Jurkat, Clone E6-1 (cell line): ENCODE results near the gene PRRG1.
"Not testable (repeated sequence)": the region's sequence is repeated elsewhere in the genome, so short reads cannot be mapped to it uniquely, and the experiment has no call there.

Experiments used
- DNase-seq: peaks from one replicate; pipeline ENCODE4 v3.0.0-alpha.2; 2011; ENCODE audit warnings: low read depth, low spot score
- H3K4me3 ChIP-seq: 2 replicates; pipeline ENCODE4 v1.5.1; 2011; ENCODE audit warnings: mild to moderate bottlenecking, low read length, control low read depth, moderate library complexity

PRRG1 gene

GRCh38 chrX:37370499-37371141 is 21.5 kb downstream of the PRRG1 start:
- H3K4me3 ChIP-seq: no peak overlapping the region
- no peak for DNase-seq

- no peak overlapping the region for H3K4me3 ChIP-seq
- no peak for DNase-seq
Measured at GRCh38 chrX:37371578-37371991, 22.4 kb downstream of the PRRG1 start.

DNA sequence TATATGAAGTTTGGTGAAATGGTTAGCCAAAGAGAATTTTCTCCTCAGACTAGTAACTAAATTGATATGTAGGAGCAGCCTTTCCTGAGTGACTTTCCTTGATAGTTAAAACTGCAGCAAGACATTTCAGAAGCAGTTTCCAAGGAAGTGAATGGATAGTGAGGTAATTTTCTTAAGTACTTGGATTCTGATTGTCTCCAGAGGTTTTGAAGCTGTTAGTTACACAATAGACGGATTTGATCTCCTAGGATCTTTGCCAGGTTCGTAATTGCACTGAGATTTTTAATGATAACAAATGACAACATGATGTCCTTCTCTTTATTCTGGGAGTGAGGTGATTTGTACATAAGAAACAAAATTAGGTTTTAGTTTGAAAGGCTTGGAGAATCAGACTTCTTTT is 29.2 kb downstream of the PRRG1 start:
- no peak overlapping the region for H3K4me3 ChIP-seq
- DNase-seq: no peak

GRCh38 chrX:37378830-37379229 is 29.7 kb downstream of the PRRG1 start:
- DNase-seq: no peak

DNA sequence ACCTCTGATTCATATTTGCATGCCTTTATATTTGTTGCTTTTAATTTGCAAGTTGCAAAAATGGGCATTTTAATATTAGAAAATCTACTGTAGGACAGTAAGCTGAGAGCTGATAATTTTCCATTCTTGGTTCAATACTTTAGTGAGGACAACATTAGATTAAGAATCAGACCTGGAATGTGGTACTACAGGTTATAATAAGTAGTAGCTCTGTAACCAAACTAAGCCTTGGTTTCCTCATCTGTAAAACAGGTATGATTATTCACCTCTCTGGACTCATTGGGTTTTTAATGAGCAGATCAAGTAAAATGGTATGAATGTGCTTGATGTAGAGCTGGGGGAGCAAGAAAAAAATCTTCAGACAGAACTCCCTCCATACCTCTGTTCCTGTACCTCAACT is 31.1 kb downstream of the PRRG1 start:
- no peak overlapping the region for H3K4me3 ChIP-seq
- DNase-seq: no peak

More at GRCh38 chrX:37378830-37379229, 29.7 kb downstream of the PRRG1 start:
- no peak overlapping the region for H3K4me3 ChIP-seq

GRCh38 chrX:37380924-37381323 is 31.8 kb downstream of the PRRG1 start:
- H3K4me3 ChIP-seq: no peak overlapping the region
- no peak for DNase-seq

DNA sequence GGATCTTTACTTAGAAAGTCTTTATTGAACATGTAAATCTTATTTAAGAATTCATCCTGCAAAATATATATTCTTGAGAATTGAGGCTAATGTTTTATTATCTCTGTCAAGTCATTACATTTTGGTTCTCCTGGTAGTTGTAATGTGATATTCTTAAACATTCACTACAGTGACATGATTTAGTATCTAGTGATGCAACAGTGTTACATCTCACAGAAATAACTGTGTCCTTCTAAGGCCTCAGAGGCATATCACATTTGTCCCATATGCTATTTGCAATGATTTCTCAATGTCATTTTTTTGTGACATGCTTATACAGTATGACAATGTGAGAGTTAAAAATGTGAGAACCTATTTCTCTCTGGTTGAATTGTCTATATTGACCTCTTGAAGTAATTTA is 34.1 kb downstream of the PRRG1 start:
- DNase-seq: no peak
- H3K4me3 ChIP-seq: no peak overlapping the region

DNA sequence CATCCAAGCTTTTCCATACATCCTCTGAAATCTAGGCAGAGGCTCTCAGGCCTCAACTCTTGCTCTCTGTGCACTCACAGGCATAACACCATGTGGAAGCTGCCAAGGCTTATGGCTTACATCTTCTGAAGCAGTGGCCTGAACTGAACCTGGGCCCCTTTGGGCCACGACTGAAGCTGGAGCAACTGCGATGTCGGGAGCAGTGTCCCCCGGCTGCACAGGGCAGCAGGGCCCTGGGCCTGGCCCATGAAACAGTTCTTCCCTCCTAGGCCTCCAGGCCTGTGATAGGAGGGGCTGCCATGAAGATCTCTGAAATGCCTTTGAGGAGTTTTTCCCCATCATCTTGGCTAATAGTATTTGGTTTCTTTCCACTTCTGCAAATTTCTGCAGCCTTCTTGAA is 39.2 kb downstream of the PRRG1 start:
- H3K4me3 ChIP-seq: no peak overlapping the region
- no peak for DNase-seq

DNA sequence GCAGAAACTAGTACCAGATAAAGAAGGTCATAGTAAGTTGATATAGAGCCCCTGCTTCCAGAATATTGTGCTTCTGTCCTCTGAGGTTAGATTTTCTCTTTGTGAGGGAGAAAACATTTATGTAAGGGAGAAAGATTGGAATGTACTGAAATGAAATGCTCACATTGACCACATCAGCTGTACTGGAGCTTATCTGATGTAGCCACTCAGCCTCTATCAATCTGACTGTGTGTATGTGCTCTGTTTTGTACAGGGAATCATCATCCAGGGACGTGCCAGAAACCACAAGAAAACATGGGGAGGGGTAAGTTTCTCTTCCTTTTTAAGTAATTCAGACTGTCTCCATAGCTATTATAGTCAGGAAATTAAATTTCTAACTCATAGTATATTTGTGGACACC is 56.8 kb downstream of the PRRG1 start:
- no peak overlapping the region for H3K4me3 ChIP-seq
- no peak for DNase-seq

GRCh38 chrX:37407736-37408135 is 58.6 kb downstream of the PRRG1 start:
- no peak overlapping the region for H3K4me3 ChIP-seq
- no peak for DNase-seq

- H3K4me3 ChIP-seq: no peak overlapping the region
- no peak for DNase-seq
Measured at GRCh38 chrX:37409278-37409677, 60.1 kb downstream of the PRRG1 start.

DNA sequence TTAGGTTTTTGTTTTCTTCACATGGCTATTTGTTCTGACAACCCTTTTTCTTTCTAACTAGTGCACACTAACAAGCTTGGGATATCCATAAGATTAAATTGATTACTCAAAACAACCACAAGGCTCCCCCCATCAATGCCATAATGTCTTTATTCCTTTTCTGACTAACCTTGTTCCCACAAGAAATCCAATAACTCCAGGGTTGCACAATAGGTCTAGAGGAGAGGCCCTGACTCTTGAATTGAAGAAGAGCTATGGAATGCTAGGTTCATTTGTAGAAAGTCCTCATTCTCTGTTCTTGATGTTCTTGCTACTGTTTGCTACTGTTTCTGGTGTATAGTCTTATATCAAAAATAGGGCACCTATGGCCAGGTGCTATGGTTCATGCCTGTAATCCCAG is 71.0 kb downstream of the PRRG1 start:
- H3K4me3 ChIP-seq: no peak overlapping the region
- no peak for DNase-seq

DNA sequence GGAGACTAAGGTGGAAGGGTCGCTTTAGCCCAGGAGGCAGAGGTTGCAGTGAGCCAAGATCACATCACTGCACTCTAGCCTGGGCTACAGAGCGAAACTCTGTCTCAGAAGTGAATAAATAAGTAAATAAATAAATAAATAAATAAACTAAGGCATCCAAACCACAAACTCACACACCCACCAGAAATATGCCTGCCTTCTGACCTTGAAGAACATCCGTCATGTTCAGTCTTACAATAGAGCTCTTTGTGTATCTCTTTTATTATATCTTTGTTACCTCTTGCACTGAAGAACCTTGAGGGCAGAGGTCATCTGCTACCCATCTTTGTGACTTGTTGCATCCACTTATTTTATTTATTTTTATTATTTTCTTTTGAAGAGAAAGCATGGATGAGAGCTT is 71.6 kb downstream of the PRRG1 start:
- DNase-seq: no peak
- no peak overlapping the region for H3K4me3 ChIP-seq

GRCh38 chrX:37424000-37424429 is 74.9 kb downstream of the PRRG1 start:
- H3K4me3 ChIP-seq: no peak overlapping the region
- DNase-seq: no peak

DNA sequence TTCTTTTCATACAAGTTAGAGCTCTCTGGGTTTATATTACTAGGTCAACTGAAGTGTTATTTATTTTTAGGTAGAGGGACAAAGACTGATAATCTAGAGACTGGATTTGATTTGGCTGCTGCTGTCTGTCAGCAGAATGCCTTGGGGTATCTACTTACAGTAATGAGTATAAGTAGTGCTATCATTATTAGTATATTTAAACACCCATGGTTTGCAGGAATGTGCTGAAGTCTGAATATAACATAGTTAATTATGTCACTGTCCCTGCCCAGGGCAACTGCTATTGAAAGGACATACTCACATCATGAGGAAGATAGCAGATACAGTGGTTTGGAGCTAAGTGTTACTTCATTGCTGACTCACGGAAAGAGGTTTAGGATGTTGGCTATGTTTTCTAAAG is 76.2 kb downstream of the PRRG1 start:
- no peak for DNase-seq
- H3K4me3 ChIP-seq: no peak overlapping the region

DNA sequence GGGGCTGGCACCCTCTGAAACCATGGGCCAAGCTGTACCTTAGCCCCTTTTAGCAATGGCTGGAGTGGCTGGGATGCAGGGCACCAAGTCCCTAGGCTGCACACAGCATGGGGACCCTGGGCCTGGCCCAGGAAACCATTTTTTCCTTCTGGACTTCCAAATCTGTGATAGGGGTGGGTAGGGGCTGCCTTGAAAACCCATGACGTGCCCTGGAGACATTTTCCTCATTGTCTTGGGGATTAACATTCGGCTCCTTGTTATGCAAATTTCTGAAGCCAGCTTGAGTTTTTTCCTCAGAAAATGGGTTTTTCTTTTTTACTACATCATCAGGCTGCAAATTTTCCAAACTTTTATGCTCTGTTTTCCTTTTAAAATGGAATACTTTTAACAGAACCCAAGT is 79.8 kb downstream of the PRRG1 start:
- H3K4me3 ChIP-seq, DNase-seq: not testable (repeated sequence)

- DNase-seq: no peak
- no peak overlapping the region for H3K4me3 ChIP-seq
Measured at GRCh38 chrX:37434362-37434761, 85.2 kb downstream of the PRRG1 start.

- H3K4me3 ChIP-seq: no peak overlapping the region
- DNase-seq: no peak
Measured at GRCh38 chrX:37437160-37437559, 88.0 kb downstream of the PRRG1 start.

GRCh38 chrX:37441377-37441776 is 92.2 kb downstream of the PRRG1 start:
- DNase-seq: no peak

DNA sequence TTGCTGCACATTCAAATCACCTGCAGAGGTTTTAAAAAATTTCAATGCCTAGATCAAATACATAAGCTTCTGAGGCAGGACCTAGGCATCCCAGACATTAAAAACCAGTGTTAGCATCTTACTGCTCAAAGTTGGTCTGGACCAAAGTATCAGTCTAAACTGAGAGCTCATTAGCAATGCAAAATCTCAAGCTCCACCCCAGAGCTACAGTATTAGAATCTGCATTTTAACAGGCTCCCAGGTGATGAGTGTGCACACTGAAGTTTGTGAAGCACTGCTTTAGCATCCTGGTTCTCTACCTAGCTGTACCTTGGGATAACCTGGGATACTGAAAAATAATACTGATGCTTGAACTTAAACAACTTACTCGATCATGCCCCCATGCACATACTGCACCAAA is 96.0 kb downstream of the PRRG1 start:
- no peak overlapping the region for H3K4me3 ChIP-seq
- no peak for DNase-seq

More at GRCh38 chrX:37441377-37441776, 92.2 kb downstream of the PRRG1 start:
- H3K4me3 ChIP-seq: no peak overlapping the region

DNA sequence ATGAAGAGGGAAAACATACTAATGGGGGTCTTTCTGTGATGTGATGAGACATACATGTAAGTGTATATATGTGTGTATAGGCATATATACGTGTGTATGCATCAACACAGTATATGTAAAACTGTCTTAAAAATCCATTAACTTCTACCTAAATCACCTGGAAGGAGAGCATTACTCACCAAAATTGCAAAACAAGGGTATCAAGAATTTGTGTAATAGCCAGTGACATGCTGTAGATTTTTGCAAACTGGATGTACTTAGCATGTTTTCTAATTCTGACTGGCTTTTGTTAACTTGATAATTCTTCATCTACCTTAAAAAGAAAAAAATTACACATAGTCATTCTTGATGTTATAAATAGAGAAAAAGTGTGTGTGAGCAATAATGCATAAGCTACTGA is 104.7 kb downstream of the PRRG1 start:
- H3K4me3 ChIP-seq: no peak overlapping the region
- DNase-seq: no peak
